Ovary (tissue), 9 donors: ENCODE results near the gene SLC6A16. TPM values are rescaled to one million over a fixed set of nuclear protein-coding genes. Genes with fewer than 3 reads are reported as not detected.
"Not testable (repeated sequence)": the region's sequence is repeated elsewhere in the genome, so short reads cannot be mapped to it uniquely, and the experiment has no call there.

ENCODE experiments used
- DNase-seq, 5 donors: peaks; one replicate each; pipeline ENCODE4 v3.0.0-alpha.2; 2019 to 2020
- H3K27ac ChIP-seq, 2 donors: fragments of 200-600 bp; one replicate each; pipeline versions ENCODE4 v1.5.1 to v1.8.0; 2019 to 2022
- H3K27me3 ChIP-seq: fragments of 200-600 bp; one replicate; pipeline ENCODE4 v1.8.0; 2022
- H3K36me3 ChIP-seq: fragments of 200-600 bp; sonication (generic); one replicate; pipeline ENCODE4 v1.5.1; 2019
- H3K4me1 ChIP-seq: one replicate; pipeline ENCODE4 v1.8.1; 2013; ENCODE audit warnings: mild to moderate bottlenecking, moderate library complexity; ENCODE audit not compliant: insufficient read depth
- H3K4me3 ChIP-seq: fragments of 200-600 bp; sonication (generic); one replicate; pipeline ENCODE4 v1.5.1; 2017
- H3K9me3 ChIP-seq, 2 donors: fragments of 200-600 bp in 1 of 2; sonication (generic) in 1 of 2; one replicate each; pipeline versions ENCODE4 v1.5.1 to v1.8.1; 2013 to 2019; ENCODE audit warnings: mild to moderate bottlenecking in 1 of 2, moderate library complexity in 1 of 2
- EP300 ChIP-seq: sonication (generic); formaldehyde crosslinking; IDR thresholded peaks from one replicate; pipeline ENCODE4 v1.6.1; 2017; ENCODE audit warnings: antibody characterized with exemption
- POLR2A ChIP-seq: fragments of 450-650 bp; IDR thresholded peaks from one replicate; pipeline ENCODE4 v1.6.1; 2017; ENCODE audit warnings: antibody characterized with exemption, mild to moderate bottlenecking, moderate library complexity
- WGBS, 3 donors: extraction: QIAGEN DNeasy Blood & Tissue Kit in 1 of 3; methylation state at CpG; one replicate each; pipeline versions ENCODE4 v1.1.5 to v1.1.7; 2013 to 2017; 5-methylcytosine and 5-hydroxymethylcytosine counted together
- intact Hi-C, 4 donors: fragments of 100-400 bp; cut with DNase I; formaldehyde crosslinking; loops; one replicate each; pipeline versions ENCODE4 v1.11.0 to v1.15.1; 2022 to 2023
- polyA plus RNA-seq, 2 donors: library from polyadenylated mRNA; stranded (reverse); fragments of 200-250 nt in 1 of 2; fragments of 350-450 nt in 1 of 2; fragmentation: Illumina TruSeq in 1 of 2; extraction: RNeasy Lipid Tissue Mini Kit (QIAGEN cat#74804) in 1 of 2; gene quantifications; one replicate each; pipeline ENCODE4 v1.2.3, GENCODE V29; 2013 to 2014
- total RNA-seq, 7 donors: library from RNA; depleted of rRNA in 2 of 7; stranded (reverse); fragments of >200 nt in 2 of 7; fragmentation: NEBNext Ultra II Directional in 3 of 7; extraction: Animal tissue kit (Norgen Biotek cat#: 25700) in 3 of 7; gene quantifications; one replicate each; pipeline versions ENCODE4 v1.1.0 to v1.2.4, GENCODE V29; 2016 to 2023
- TF ChIP-seq, protein P1 (sequence below), 3 donors: fragments of 450-650 bp in 2 of 3; fragments of 200-600 bp in 1 of 3; IDR thresholded peaks; one replicate each; pipeline versions ENCODE4 v1.5.1 to v1.8.0; 2016 to 2022; ENCODE audit warnings: antibody characterized with exemption in 3 of 3, mild to moderate bottlenecking in 1 of 3
- donor health status: DM: no; HTN: no; CAD: no; lungs with moderate emphysema.
- donor health status: DM: no; HTN: no; CAD: no.
- donor health status: Bipolar disorder and iron deficiency.
- donor health status: DM: yes; HTN: yes; CAD: no.
- donor health status: DM: no; HTN: no; CAD: no.
- donor health status: DM: yes; HTN: yes; CAD: no.

The SLC6A16 gene
- total and polyA plus RNA-seq, 9 donors, result 1.8 to 9.3 (median 4.6) TPM

DNA sequence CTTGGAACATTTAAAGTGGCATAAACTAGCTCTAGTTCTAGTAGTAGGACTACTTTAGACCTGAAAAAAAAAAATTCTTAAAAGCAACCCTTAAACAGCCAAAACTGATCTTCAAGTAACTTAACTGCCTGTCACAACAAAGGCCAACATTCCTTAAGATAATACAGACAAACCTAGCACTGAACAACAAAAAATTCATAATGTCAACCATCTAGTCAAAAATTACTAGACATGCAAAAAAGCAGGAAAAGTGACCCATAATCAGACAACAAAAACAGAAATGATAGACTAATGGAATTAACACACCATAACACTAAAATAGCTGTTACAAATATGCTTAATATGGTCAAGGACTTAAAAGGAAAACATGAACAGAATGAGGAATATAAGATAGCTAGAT is 6.7 kb downstream of the SLC6A16 start:
- Histone ChIP-seq H3K9me3 (no peaks in the 10 kb centered on the region), H3K36me3 (no peaks in the 10 kb centered on the region), H3K27me3 (no peaks in the 10 kb centered on the region), H3K4me3 (no peak overlapping the region), H3K4me1 (no peaks in the 10 kb centered on the region), H3K27ac (no peak overlapping the region)
- no peak for TF ChIP-seq EP300
- no peak for TF ChIP-seq POLR2A
- TF ChIP-seq, protein P1, sequence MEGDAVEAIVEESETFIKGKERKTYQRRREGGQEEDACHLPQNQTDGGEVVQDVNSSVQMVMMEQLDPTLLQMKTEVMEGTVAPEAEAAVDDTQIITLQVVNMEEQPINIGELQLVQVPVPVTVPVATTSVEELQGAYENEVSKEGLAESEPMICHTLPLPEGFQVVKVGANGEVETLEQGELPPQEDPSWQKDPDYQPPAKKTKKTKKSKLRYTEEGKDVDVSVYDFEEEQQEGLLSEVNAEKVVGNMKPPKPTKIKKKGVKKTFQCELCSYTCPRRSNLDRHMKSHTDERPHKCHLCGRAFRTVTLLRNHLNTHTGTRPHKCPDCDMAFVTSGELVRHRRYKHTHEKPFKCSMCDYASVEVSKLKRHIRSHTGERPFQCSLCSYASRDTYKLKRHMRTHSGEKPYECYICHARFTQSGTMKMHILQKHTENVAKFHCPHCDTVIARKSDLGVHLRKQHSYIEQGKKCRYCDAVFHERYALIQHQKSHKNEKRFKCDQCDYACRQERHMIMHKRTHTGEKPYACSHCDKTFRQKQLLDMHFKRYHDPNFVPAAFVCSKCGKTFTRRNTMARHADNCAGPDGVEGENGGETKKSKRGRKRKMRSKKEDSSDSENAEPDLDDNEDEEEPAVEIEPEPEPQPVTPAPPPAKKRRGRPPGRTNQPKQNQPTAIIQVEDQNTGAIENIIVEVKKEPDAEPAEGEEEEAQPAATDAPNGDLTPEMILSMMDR (IDR thresholded peaks at IDR 0.05), result no peak
- DNase-seq, result no peak
- intact Hi-C loops, result no loop called here

GRCh38 chr19:49316284-49316683 is 8.7 kb downstream of the SLC6A16 start:
- Histone ChIP-seq H3K4me1 (no peaks in the 10 kb centered on the region), H3K27ac (no peak overlapping the region), H3K4me3 (no peak overlapping the region), H3K36me3 (no peaks in the 10 kb centered on the region), H3K9me3 (no peaks in the 10 kb centered on the region), H3K27me3 (no peaks in the 10 kb centered on the region)
- TF ChIP-seq EP300, result no peak
- TF ChIP-seq, protein P1 (IDR thresholded peaks at IDR 0.05), result no peak
- no peak for TF ChIP-seq POLR2A
- DNase-seq, result no peak
- intact Hi-C loops, result no loop called here

DNA sequence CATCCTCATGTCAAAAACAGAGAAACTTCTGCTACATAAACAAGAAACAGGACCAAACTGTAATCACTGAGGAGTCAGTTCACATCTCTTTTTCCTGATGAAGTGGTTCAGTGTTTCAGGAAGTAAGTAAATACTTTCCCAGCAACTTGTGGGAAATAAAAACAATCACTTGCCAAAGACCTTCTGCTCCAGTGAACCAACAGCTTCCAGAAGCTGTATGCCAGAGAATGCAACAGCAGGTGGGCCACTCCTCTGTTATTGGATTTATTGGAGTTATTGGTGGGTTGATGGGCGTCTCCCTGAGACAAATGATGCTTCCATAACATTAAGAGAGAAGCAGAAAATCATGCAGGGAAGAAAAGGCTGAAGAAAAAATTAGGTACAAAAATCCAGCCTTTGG is 9.9 kb downstream of the SLC6A16 start:
- DNase-seq, result no peak
- 91 to 94% (median 92%) methylated on average over 1 of the region's 1 CpG for WGBS, 3 donors
- Histone ChIP-seq H3K9me3 (no peaks in the 10 kb centered on the region), H3K4me1 (no peaks in the 10 kb centered on the region), H3K27me3 (no peaks in the 10 kb centered on the region), H3K27ac (no peak overlapping the region), H3K36me3 (no peaks in the 10 kb centered on the region), H3K4me3 (no peak overlapping the region)
- TF ChIP-seq EP300 (no peak), POLR2A (no peak)
- TF ChIP-seq, protein P1 (IDR thresholded peaks at IDR 0.05), result no peak
- intact Hi-C loops, result no loop called here

GRCh38 chr19:49309087-49309486 is 15.9 kb downstream of the SLC6A16 start:
- Histone ChIP-seq H3K4me1 (no peaks in the 10 kb centered on the region), H3K27ac (no peak overlapping the region), H3K36me3 (no peaks in the 10 kb centered on the region), H3K27me3 (no peaks in the 10 kb centered on the region), H3K9me3 (no peaks in the 10 kb centered on the region), H3K4me3 (no peak overlapping the region)
- whole genome bisulfite sequencing, 3 donors, result 81 to 85% (median 84%) methylated on average over 6 of the region's 6 CpGs
- DNase-seq, result no peak
- TF ChIP-seq EP300 (no peak), POLR2A (no peak)
- TF ChIP-seq, protein P1 (IDR thresholded peaks at IDR 0.05), result no peak
- intact Hi-C loops, result no loop called here

DNA sequence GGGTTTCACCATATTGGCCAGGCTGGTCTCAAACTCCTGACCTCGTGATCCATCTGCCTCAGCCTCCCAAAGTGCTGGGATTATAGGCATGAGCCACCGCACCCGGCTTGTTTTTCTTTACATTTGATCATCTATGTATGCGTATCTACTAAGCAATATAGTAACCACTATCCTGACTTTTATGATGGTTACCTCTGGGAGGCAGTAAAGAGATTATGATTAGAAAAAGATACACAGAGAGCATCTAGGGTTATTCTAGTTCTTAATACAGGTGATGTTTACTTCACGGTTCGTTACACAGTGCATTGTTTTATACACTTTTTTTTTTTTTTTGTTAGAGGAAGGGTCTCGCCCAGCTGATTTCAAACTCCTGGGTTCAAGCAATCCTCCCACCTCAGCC is 18.3 kb downstream of the SLC6A16 start:
- DNase-seq, H3K27ac ChIP-seq, H3K4me1 ChIP-seq, H3K9me3 ChIP-seq, H3K27me3 ChIP-seq, H3K36me3 ChIP-seq, H3K4me3 ChIP-seq, intact Hi-C loops: not testable (repeated sequence)
- WGBS, 3 donors, result 70 to 86% (median 78%) methylated on average over 7 of the region's 7 CpGs
